GM12865 (cell line): ENCODE data around the gene MPHOSPH9.
A peak's percentile ranks its signal among the peaks of the same experiment; 100 is the strongest.

ENCODE experiments used
- DNase-seq: peaks from one replicate; pipeline ENCODE4 v3.0.0; 2010; ENCODE audit warnings: low read depth
- H3K4me3 ChIP-seq: 2 replicates; pipeline ENCODE4 v1.5.1; 2011; ENCODE audit warnings: mild to moderate bottlenecking, low read depth, low read length, control low read depth
- TF ChIP-seq, protein P1 (sequence below): IDR thresholded peaks from 2 replicates; pipeline ENCODE4 v1.5.1; 2011; ENCODE audit warnings: low read length, control low read depth, low read depth, inconsistent platforms; ENCODE audit not compliant: insufficient read depth; ENCODE audit errors: missing control alignments

MPHOSPH9 gene

DNA sequence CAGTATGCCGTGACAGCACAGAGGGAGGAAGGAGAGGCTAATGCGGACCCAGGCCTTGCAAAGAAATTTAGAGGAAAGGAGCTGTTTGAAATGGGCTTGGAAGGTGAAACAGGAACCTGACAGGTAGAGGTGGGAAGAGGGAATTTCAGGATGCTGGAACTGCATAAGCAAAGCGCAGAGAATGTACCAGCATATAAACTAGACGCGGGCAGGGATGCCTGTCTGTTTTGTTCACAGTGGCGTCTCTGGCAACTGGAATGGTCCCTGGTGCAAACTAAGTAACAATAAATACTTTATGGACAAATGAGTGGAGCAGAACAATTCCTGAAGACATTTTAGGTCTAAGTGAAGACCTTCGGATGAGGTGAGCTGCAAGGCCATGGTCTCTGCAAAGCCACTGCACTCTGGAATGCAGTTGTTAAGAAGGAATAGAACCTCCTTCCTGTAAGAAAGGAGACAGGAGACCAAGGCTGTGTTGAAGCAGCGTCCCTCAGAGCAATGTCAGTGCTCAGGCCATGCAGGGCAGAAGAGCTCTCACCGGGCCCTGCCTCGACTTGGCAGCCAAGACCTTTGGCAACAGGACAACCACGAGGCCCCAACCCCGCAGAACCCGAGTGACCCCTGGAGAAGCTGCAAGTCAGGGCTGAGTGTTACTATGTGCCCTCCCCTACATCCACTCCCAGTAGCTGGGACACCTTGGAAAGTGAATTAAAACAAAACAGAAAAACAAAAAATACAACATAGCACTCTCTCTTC, 124.8 kb downstream of the MPHOSPH9 start:
- no peak for DNase-seq
- TF ChIP-seq, protein P1, sequence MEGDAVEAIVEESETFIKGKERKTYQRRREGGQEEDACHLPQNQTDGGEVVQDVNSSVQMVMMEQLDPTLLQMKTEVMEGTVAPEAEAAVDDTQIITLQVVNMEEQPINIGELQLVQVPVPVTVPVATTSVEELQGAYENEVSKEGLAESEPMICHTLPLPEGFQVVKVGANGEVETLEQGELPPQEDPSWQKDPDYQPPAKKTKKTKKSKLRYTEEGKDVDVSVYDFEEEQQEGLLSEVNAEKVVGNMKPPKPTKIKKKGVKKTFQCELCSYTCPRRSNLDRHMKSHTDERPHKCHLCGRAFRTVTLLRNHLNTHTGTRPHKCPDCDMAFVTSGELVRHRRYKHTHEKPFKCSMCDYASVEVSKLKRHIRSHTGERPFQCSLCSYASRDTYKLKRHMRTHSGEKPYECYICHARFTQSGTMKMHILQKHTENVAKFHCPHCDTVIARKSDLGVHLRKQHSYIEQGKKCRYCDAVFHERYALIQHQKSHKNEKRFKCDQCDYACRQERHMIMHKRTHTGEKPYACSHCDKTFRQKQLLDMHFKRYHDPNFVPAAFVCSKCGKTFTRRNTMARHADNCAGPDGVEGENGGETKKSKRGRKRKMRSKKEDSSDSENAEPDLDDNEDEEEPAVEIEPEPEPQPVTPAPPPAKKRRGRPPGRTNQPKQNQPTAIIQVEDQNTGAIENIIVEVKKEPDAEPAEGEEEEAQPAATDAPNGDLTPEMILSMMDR, result no peak
- H3K4me3 ChIP-seq, result no peak overlapping the region

DNA sequence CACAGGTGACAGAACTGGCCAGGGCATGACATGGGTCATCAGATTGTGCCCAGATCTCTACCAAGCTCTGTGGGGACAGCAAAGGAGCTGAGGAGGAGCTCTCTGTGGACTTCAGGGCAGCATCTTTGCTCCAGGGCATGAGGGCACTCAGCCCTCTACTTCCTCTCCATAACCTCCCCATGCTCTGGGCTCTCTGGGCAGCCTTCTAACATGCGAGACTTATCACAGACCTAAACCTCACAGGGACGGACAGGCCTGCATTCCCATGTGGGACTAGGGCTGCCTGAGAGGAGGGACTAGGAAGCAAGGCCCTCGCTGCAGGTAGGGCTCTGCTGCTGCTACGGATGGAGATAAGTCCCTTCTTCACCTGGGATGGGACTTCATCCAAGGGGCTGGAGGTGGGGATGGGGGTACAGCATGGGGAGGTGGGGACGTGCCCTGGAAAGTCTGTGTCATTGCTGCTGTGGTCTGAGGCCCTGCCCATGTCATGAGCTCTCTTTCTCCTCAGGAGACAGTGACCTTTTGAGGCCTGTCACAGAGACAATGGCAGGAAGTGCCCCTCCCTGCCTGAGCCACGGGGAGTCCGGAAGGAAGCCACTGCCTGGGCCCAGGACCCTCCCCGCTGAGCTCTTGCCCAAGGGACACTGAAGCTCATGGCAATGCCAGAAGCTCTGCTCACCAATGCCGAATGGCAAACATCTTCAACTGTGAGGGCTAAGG, 126.1 kb downstream of the MPHOSPH9 start:
- DNase-seq, result peak; percentile 74
- TF ChIP-seq, protein P1, result no peak
- no peak overlapping the region for H3K4me3 ChIP-seq

DNA sequence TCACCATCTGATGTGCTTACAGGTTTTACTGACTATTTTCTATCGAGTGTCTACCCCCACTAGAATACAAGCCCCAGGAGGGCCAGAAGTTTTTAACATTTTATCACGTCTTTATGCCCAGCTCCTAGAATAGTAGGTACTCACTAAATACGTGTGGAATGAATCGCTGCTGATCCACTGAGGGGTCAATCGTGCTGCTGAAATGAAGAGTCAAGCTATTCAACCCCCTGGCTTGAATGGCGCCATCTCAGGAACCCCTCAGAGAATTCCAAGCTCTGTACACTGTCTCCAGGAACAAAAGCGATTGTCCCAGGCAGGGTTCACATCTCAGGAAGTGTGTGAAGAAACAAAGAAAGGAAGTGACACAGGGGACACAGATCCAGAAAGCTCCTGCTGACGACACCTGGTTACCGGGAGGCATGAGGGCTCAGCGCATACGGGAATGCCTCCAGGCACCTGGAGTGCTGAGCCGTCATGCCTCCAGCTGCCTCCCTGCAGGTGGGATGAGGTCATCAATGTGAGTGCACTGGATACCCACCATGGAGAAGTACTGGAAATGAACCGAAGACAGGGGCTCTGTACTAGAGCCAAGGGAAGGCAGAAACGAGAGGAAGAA, 127.6 kb downstream of the MPHOSPH9 start:
- DNase-seq, result no peak
- H3K4me3 ChIP-seq, result no peak overlapping the region
- TF ChIP-seq, protein P1, result no peak

DNA sequence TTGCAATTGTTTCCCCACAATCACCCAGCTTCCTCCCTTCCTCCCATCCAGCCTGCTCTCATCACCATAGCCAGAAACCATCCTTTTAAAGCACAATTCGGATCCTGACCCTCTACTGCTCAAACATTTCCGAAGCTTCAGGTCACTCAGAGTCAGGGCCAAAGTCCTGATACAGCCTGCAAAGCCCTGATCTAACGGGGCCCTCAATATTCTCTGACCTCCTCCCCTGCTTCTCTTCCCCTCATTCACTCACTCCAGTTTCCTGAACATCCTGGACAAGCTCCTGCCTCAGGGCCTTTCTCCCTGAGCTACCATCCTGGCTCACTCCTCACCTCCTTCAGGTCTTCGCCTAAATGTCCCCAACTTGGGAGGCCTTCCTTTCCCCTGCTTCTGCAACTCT, 128.1 kb downstream of the MPHOSPH9 start:
- TF ChIP-seq, protein P1, result no peak
- no peak overlapping the region for H3K4me3 ChIP-seq
- no peak for DNase-seq
